H1 (cell line): ENCODE results near the gene F3. TPM values are rescaled to one million over a fixed set of nuclear protein-coding genes. Genes with fewer than 3 reads are reported as not detected.

ENCODE experiments used
- CTCF ChIA-PET: fragments of 300-600 bp; sonication (Branson Sonifier 250); formaldehyde crosslinking; loops from one replicate; lab custom pipeline; 2021; ENCODE audit not compliant: partially characterized antibody; lab: Charles Lee
- POLR2A ChIA-PET: fragments of 300-600 bp; sonication (Branson Sonifier 250); formaldehyde crosslinking; loops from one replicate; lab custom pipeline; 2021; ENCODE audit warnings: inconsistent platforms; ENCODE audit not compliant: partially characterized antibody; lab: Charles Lee
- DNase-seq, 2 experiments: peaks; one replicate each; pipeline versions ENCODE4 v3.0.0 to v3.0.0-alpha.2; 2010 to 2022; ENCODE audit warnings: low spot score in 2 of 2, low read depth in 1 of 2, mixed read lengths in 1 of 2
- FAIRE-seq: peaks from 2 replicates; lab custom pipeline; 2011; peaks lifted over from hg19 to GRCh38; lab: Jason Lieb, UNC
- H2AFZ ChIP-seq: 2 replicates; pipeline ENCODE4 v1.8.1; 2012; ENCODE audit warnings: low read length, inconsistent platforms
- H2AK5ac ChIP-seq: 2 replicates; pipeline ENCODE4 v1.6.1; 2013; ENCODE audit warnings: low read depth, low read length
- H2BK120ac ChIP-seq: replicated peaks from 2 replicates; pipeline ENCODE3; 2013; ENCODE audit warnings: low read depth, low read length, inconsistent platforms
- H2BK12ac ChIP-seq: 2 replicates; pipeline ENCODE4 v1.6.1; 2013; ENCODE audit warnings: low read depth, low read length
- H2BK15ac ChIP-seq: 2 replicates; pipeline ENCODE4 v1.6.1; 2013; ENCODE audit warnings: low read length
- H2BK20ac ChIP-seq: 2 replicates; pipeline ENCODE4 v1.6.1; 2013; ENCODE audit warnings: low read length
- H2BK5ac ChIP-seq: 2 replicates; pipeline ENCODE4 v1.6.1; 2013; ENCODE audit warnings: low read depth, low read length
- H3K14ac ChIP-seq: 2 replicates; pipeline ENCODE4 v1.6.1; 2013; ENCODE audit warnings: inconsistent platforms; ENCODE audit not compliant: insufficient read length
- H3K18ac ChIP-seq: 2 replicates; pipeline ENCODE4 v1.6.1; 2013; ENCODE audit warnings: low read length; ENCODE audit errors: extremely low read depth
- H3K23ac ChIP-seq: 2 replicates; pipeline ENCODE4 v1.6.1; 2013; ENCODE audit warnings: inconsistent platforms; ENCODE audit not compliant: insufficient read length
- H3K23me2 ChIP-seq: 2 replicates; pipeline ENCODE4 v1.6.1; 2013; ENCODE audit warnings: low read depth, low read length
- H3K27ac ChIP-seq: 2 replicates; pipeline ENCODE4 v1.6.1; 2011; ENCODE audit warnings: low read depth, low read length, inconsistent platforms
- H3K27me3 ChIP-seq, 4 experiments: replicated peaks in 1 of 4; 1 replicate in 1 of 4; 2 replicates in 3 of 4; pipeline versions ENCODE4 v1.6.1 to v1.8.1; 2011 to 2013; ENCODE audit warnings: low read length in 3 of 4, mild to moderate bottlenecking in 3 of 4, inconsistent platforms in 2 of 4, mixed read lengths in 2 of 4, moderate library complexity in 1 of 4; ENCODE audit not compliant: control insufficient read depth in 3 of 4, insufficient read depth in 3 of 4; ENCODE audit errors: extremely low read depth in 1 of 4
- H3K36me3 ChIP-seq, 4 experiments: 2 replicates each; pipeline versions ENCODE4 v1.6.1 to v1.8.1; 2011 to 2013; ENCODE audit warnings: mild to moderate bottlenecking in 4 of 4, low read length in 3 of 4, moderate library complexity in 2 of 4, control low read depth in 1 of 4, inconsistent platforms in 1 of 4; ENCODE audit not compliant: insufficient read depth in 4 of 4, control insufficient read depth in 2 of 4
- H3K4ac ChIP-seq: replicated peaks from 2 replicates; pipeline ENCODE3; 2013; ENCODE audit warnings: low read length, low read depth, mixed read lengths, inconsistent platforms; ENCODE audit not compliant: insufficient read length
- H3K4me1 ChIP-seq, 4 experiments: replicated peaks in 1 of 4; 1 replicate in 1 of 4; 2 replicates in 3 of 4; pipeline versions ENCODE4 v1.6.1 to v1.8.1; 2011 to 2013; ENCODE audit warnings: low read length in 3 of 4, inconsistent platforms in 2 of 4, mixed read lengths in 1 of 4; ENCODE audit not compliant: insufficient read depth in 4 of 4, control insufficient read depth in 3 of 4
- H3K4me2 ChIP-seq, 2 experiments: 2 replicates each; pipeline versions ENCODE4 v1.6.1 to v1.8.1; 2011 to 2013; ENCODE audit warnings: low read depth in 2 of 2, low read length in 2 of 2, control low read depth in 1 of 2, inconsistent platforms in 1 of 2, mild to moderate bottlenecking in 1 of 2; ENCODE audit not compliant: insufficient read depth in 1 of 2
- H3K4me3 ChIP-seq, 4 experiments: fragments of 200-600, 300-600 bp in 1 of 4; sonication (generic), shearing (Covaris generic), sonication (Bioruptor Twin) in 1 of 4; 2 replicates each; pipeline versions ENCODE4 v1.5.1 to v1.8.1; 2011 to 2016; ENCODE audit warnings: low read length in 4 of 4, low read depth in 3 of 4, control low read depth in 2 of 4, inconsistent platforms in 2 of 4, mild to moderate bottlenecking in 2 of 4, mixed read lengths in 1 of 4, moderate library complexity in 1 of 4; ENCODE audit not compliant: insufficient read depth in 2 of 4; ENCODE audit errors: extremely low read depth in 1 of 4
- H3K56ac ChIP-seq: replicated peaks from 2 replicates; pipeline ENCODE3; 2013; ENCODE audit warnings: low read depth, mild to moderate bottlenecking, mixed read lengths, low read length, inconsistent platforms; ENCODE audit not compliant: insufficient read length
- H3K79me1 ChIP-seq: 2 replicates; pipeline ENCODE4 v1.6.1; 2013; ENCODE audit warnings: low read depth, low read length, control low read depth
- H3K79me2 ChIP-seq, 2 experiments: 2 replicates each; pipeline versions ENCODE4 v1.6.1 to v1.8.1; 2012 to 2013; ENCODE audit warnings: low read length in 2 of 2, mild to moderate bottlenecking in 2 of 2, inconsistent platforms in 1 of 2; ENCODE audit not compliant: insufficient read depth in 2 of 2, control insufficient read depth in 1 of 2
- H3K9ac ChIP-seq, 4 experiments: replicated peaks in 1 of 4; 1 replicate in 1 of 4; 2 replicates in 3 of 4; pipeline versions ENCODE4 v1.6.1 to v1.8.1; 2011 to 2013; ENCODE audit warnings: low read depth in 3 of 4, low read length in 3 of 4, control low read depth in 2 of 4, mild to moderate bottlenecking in 2 of 4, moderate library complexity in 2 of 4, inconsistent platforms in 1 of 4; ENCODE audit errors: extremely low read depth in 1 of 4
- H3K9me3 ChIP-seq, 2 experiments: 2 replicates each; pipeline versions ENCODE4 v1.6.1 to v1.8.1; 2012 to 2013; ENCODE audit warnings: mild to moderate bottlenecking in 2 of 2, moderate library complexity in 2 of 2, control low read depth in 1 of 2, inconsistent platforms in 1 of 2, low read depth in 1 of 2, low read length in 1 of 2, mixed read lengths in 1 of 2; ENCODE audit not compliant: insufficient read depth in 2 of 2
- H4K20me1 ChIP-seq, 2 experiments: replicated peaks in 1 of 2; 2 replicates each; pipeline versions ENCODE3 to v1.8.1; 2011 to 2013; ENCODE audit warnings: inconsistent platforms in 2 of 2, low read length in 2 of 2, mild to moderate bottlenecking in 1 of 2; ENCODE audit not compliant: insufficient read depth in 2 of 2, control insufficient read depth in 1 of 2
- H4K5ac ChIP-seq: 2 replicates; pipeline ENCODE4 v1.6.1; 2013; ENCODE audit warnings: low read length, low read depth, mixed read lengths, inconsistent platforms; ENCODE audit not compliant: insufficient read length
- H4K8ac ChIP-seq: 2 replicates; pipeline ENCODE4 v1.8.0; 2013; ENCODE audit warnings: mild to moderate bottlenecking, moderate library complexity, low read length, inconsistent platforms; ENCODE audit not compliant: insufficient read depth; ENCODE audit errors: extremely low read depth
- H4K91ac ChIP-seq: replicated peaks from 2 replicates; pipeline ENCODE3; 2013; ENCODE audit warnings: low read length, mixed read lengths, inconsistent platforms; ENCODE audit not compliant: insufficient read length
- ATF2 ChIP-seq: IDR thresholded peaks from 2 replicates; pipeline ENCODE4 v1.6.1; 2012; ENCODE audit warnings: low read length, inconsistent platforms
- CTCF ChIP-seq, 3 experiments: IDR thresholded peaks; 1 replicate in 2 of 3; 2 replicates in 1 of 3; pipeline versions ENCODE4 v1.5.1 to v1.6.1; 2011; ENCODE audit warnings: low read length in 3 of 3, mild to moderate bottlenecking in 3 of 3, inconsistent platforms in 2 of 3, low read depth in 1 of 3, moderate library complexity in 1 of 3; ENCODE audit not compliant: insufficient read depth in 1 of 3; ENCODE audit errors: control extremely low read depth in 1 of 3
- JUN ChIP-seq: IDR thresholded peaks from 2 replicates; pipeline ENCODE4 v1.6.1; 2011; ENCODE audit warnings: low read depth, mild to moderate bottlenecking, improper control_type of control experiment, low read length
- SIN3A ChIP-seq, 2 experiments: IDR thresholded peaks in 1 of 2; conservative IDR thresholded peaks in 1 of 2; 2 replicates each; pipeline ENCODE4 v1.6.1; 2011 to 2012; ENCODE audit warnings: low read length in 2 of 2, improper control_type of control experiment in 1 of 2, low read depth in 1 of 2, mild to moderate bottlenecking in 1 of 2
- SIX5 ChIP-seq: IDR thresholded peaks from 2 replicates; pipeline ENCODE4 v1.6.1; 2011; ENCODE audit warnings: mild to moderate bottlenecking, low read depth, low read length
- SP1 ChIP-seq: IDR thresholded peaks from 2 replicates; pipeline ENCODE4 v1.6.1; 2011; ENCODE audit warnings: low read depth, low read length
- SP2 ChIP-seq: IDR thresholded peaks from 2 replicates; pipeline ENCODE4 v1.6.1; 2012; ENCODE audit warnings: mild to moderate bottlenecking, low read length, inconsistent platforms
- TAF1 ChIP-seq: IDR thresholded peaks from 2 replicates; pipeline ENCODE4 v1.6.1; 2011; ENCODE audit warnings: mild to moderate bottlenecking, low read depth, low read length
- TBP ChIP-seq: IDR thresholded peaks from 2 replicates; pipeline ENCODE4 v1.6.1; 2011; ENCODE audit warnings: low read depth, low read length, improper control_type of control experiment
- TEAD4 ChIP-seq: IDR thresholded peaks from 2 replicates; pipeline ENCODE4 v1.6.1; 2012; ENCODE audit warnings: low read depth, low read length, inconsistent platforms, mixed read lengths
- WGBS, 2 experiments: shearing (Covaris generic) in 1 of 2; methylation state at CpG; one replicate each; pipeline versions ENCODE4 v1.1.6 to v1.1.7; 2013 to 2015; ENCODE audit warnings: low lambda C conversion rate in 2 of 2, mixed read lengths in 2 of 2, inconsistent platforms in 1 of 2, low coverage in 1 of 2, missing lambda C conversion rate in 1 of 2; ENCODE audit not compliant: insufficient replicate concordance in 2 of 2, insufficient coverage in 1 of 2, insufficient read length in 1 of 2; ENCODE audit errors: extremely low coverage in 1 of 2, missing lambda C conversion rate in 1 of 2; 5-methylcytosine and 5-hydroxymethylcytosine counted together
- polyA plus RNA-seq, 7 experiments: library from polyadenylated mRNA; depleted of rRNA in 3 of 7; stranded (reverse) in 5 of 7; unstranded in 2 of 7; fragments of >200 nt in 5 of 7; fragments of 200-250 nt in 2 of 7; gene quantifications; 1 replicate in 5 of 7; 2 replicates in 1 of 7; 4 replicates in 1 of 7; pipeline versions ENCODE4 v1.2.1 to v1.2.3, GENCODE V29; 2011 to 2013; ENCODE audit warnings: missing spikeins in 2 of 7, mixed read lengths in 2 of 7
- total RNA-seq: library from RNA; stranded (reverse); fragmentation: NEBNext Ultra II Directional; extraction: Animal tissue kit (Norgen Biotek cat#: 25700); gene quantifications from 2 replicates; pipeline ENCODE4 v1.2.1, GENCODE V29; 2021

F3 gene
- total and polyA plus RNA-seq, 2 of the 8 experiments (the other 6 are each of a cell fraction or from before 2014, with no cell fraction given) = 2.6 to 8.6 TPM

- POLR2A ChIA-PET = interaction anchor here (0.9 to 4.2 kb wide), 3 partner anchors 13 to 80 kb away, joined by 3 to 24 read pairs (median 3); partner anchors contain the start of gene F3
- no peak for TF ChIP-seq SIX5
- no peak for TF ChIP-seq ATF2
- TF ChIP-seq TAF1 = no peak
- TF ChIP-seq SP2 = no peak
- no peak for TF ChIP-seq SP1
- TF ChIP-seq TEAD4 = no peak
- no peak for TF ChIP-seq JUN
- no peak for TF ChIP-seq TBP
- no peak for TF ChIP-seq CTCF (IDR thresholded peaks at IDR 0.05; ENCODE audit: control extremely low read depth in 1 of 3, insufficient read depth in 1 of 3, low read depth in 1 of 3, low read length in 3 of 3)
- TF ChIP-seq SIN3A (conservative IDR thresholded peaks at IDR 0.05 in 1 of 2, IDR thresholded peaks at IDR 0.05 in 1 of 2; ENCODE audit: low read depth in 1 of 2, low read length in 2 of 2) = no peak
Observed at GRCh38 chr1:94528826-94529225, 12.7 kb downstream of the F3 start.

More at GRCh38 chr1:94528826-94529225, 12.7 kb downstream of the F3 start:
- no peak overlapping the region for H3K4me2 ChIP-seq
- CTCF ChIA-PET = interaction anchor here (0.7 to 15.1 kb wide), 14 partner anchors 9 to 326 kb away, joined by 3 to 212 read pairs (median 5); partner anchors contain the start of gene F3
- H3K4ac ChIP-seq = no peak overlapping the region
- no peak for FAIRE-seq
- H2AFZ ChIP-seq = no peak overlapping the region
- H2BK20ac ChIP-seq = no peak overlapping the region
- no peak overlapping the region for H4K5ac ChIP-seq
- no peaks in the 10 kb centered on the region for H3K27me3 ChIP-seq
- no peaks in the 10 kb centered on the region for H3K9me3 ChIP-seq
- H3K9ac ChIP-seq = no peak overlapping the region
- no peak overlapping the region for H4K91ac ChIP-seq
- no peaks in the 10 kb centered on the region for H3K23me2 ChIP-seq
- 91% methylated on average over 5 of the region's 5 CpGs; no CpG with 5 or more reads in 1 of the 2 experiments for WGBS, 2 experiments
- H4K20me1 ChIP-seq = no peaks in the 10 kb centered on the region
- no peaks in the 10 kb centered on the region; the same call in 1 of the 2 replicates for H3K79me1 ChIP-seq
- H2BK5ac ChIP-seq = no peak overlapping the region
- no peak overlapping the region for H3K23ac ChIP-seq
- no peaks in the 10 kb centered on the region for H3K79me2 ChIP-seq
- peaks cover 0 to 7% (median 3%) of the 10 kb centered on the region in 4 experiments; a peak in 3 of 7 replicates for H3K4me1 ChIP-seq
- H2AK5ac ChIP-seq = no peak overlapping the region
- no peak overlapping the region for H2BK120ac ChIP-seq
- no peak overlapping the region for H3K56ac ChIP-seq
- no peak overlapping the region for H4K8ac ChIP-seq
- peaks cover 0 to 19% (median 8%) of the 10 kb centered on the region in 4 experiments; a peak in 4 of 8 replicates for H3K36me3 ChIP-seq
- no peak for DNase-seq
- H3K4me3 ChIP-seq = no peak overlapping the region
- no peak overlapping the region for H3K18ac ChIP-seq
- no peak overlapping the region for H2BK15ac ChIP-seq
- H2BK12ac ChIP-seq = no peak overlapping the region
- H3K27ac ChIP-seq = no peak overlapping the region
- no peak overlapping the region for H3K14ac ChIP-seq
